ENCODE data around the gene STXBP4.

- TF ChIP-seq, protein P1, sequence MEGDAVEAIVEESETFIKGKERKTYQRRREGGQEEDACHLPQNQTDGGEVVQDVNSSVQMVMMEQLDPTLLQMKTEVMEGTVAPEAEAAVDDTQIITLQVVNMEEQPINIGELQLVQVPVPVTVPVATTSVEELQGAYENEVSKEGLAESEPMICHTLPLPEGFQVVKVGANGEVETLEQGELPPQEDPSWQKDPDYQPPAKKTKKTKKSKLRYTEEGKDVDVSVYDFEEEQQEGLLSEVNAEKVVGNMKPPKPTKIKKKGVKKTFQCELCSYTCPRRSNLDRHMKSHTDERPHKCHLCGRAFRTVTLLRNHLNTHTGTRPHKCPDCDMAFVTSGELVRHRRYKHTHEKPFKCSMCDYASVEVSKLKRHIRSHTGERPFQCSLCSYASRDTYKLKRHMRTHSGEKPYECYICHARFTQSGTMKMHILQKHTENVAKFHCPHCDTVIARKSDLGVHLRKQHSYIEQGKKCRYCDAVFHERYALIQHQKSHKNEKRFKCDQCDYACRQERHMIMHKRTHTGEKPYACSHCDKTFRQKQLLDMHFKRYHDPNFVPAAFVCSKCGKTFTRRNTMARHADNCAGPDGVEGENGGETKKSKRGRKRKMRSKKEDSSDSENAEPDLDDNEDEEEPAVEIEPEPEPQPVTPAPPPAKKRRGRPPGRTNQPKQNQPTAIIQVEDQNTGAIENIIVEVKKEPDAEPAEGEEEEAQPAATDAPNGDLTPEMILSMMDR (optimal IDR thresholded peaks at IDR 0.05 in 1 of 3, IDR thresholded peaks at IDR 0.05 in 1 of 3, conservative IDR thresholded peaks at IDR 0.05 in 1 of 3; ENCODE audit: extremely low read depth in 1 of 3, insufficient read depth in 2 of 3, low read length in 3 of 3): no peak
- TF ChIP-seq EZH2 (IDR thresholded peaks at IDR 0.05; ENCODE audit: low read length): no peak
Observed at GRCh38 chr17:54956791-54957190, 11.8 kb upstream of the STXBP4 start.
